Vagina (tissue), 2 donors: ENCODE data around the gene GATAD1.

ENCODE experiments used
- CTCF ChIP-seq, 3 experiments: fragments of 450-650 bp in 2 of 3; fragments of 200-600 bp in 1 of 3; sonication (generic) in 1 of 3; IDR thresholded peaks; one replicate each; pipeline ENCODE4 v1.5.1; 2017 to 2019; ENCODE audit warnings: antibody characterized with exemption in 3 of 3, mild to moderate bottlenecking in 2 of 3, moderate library complexity in 2 of 3
- POLR2A ChIP-seq, 2 donors: fragments of 450-650 bp; IDR thresholded peaks; one replicate each; pipeline ENCODE4 v1.6.1; 2017; ENCODE audit warnings: antibody characterized with exemption in 2 of 2, mild to moderate bottlenecking in 2 of 2, moderate library complexity in 2 of 2

- TF ChIP-seq CTCF (IDR thresholded peaks at IDR 0.05) = no peak
- TF ChIP-seq POLR2A (IDR thresholded peaks at IDR 0.05) = no peak
These were observed 33.7 kb upstream of the GATAD1 start for GRCh38 chr7:92413550-92413949.
